Liver (tissue), 9 donors: ENCODE results near the gene OTOP3. TPM values are rescaled to one million over a fixed set of nuclear protein-coding genes. Genes with fewer than 3 reads are reported as not detected.

Experiments
- DNase-seq: peaks from one replicate; pipeline ENCODE4 v3.0.0-alpha.2; 2017; ENCODE audit warnings: low spot score
- H3K27ac ChIP-seq, 2 donors: one replicate each; pipeline ENCODE4 v1.7.0; 2013; ENCODE audit warnings: inconsistent platforms in 2 of 2, low read length in 2 of 2, control low read depth in 1 of 2, low read depth in 1 of 2, mild to moderate bottlenecking in 1 of 2
- H3K27me3 ChIP-seq, 4 donors: one replicate each; pipeline versions ENCODE4 v1.6.1 to v1.7.0; 2013; ENCODE audit warnings: low read length in 3 of 4, inconsistent platforms in 1 of 4, mild to moderate bottlenecking in 1 of 4, moderate library complexity in 1 of 4; ENCODE audit not compliant: control insufficient read depth in 4 of 4, insufficient read depth in 4 of 4
- H3K36me3 ChIP-seq, 4 donors: one replicate each; pipeline versions ENCODE4 v1.6.1 to v1.7.0; 2013; ENCODE audit warnings: low read length in 3 of 4, mild to moderate bottlenecking in 3 of 4, low read depth in 1 of 4, moderate library complexity in 1 of 4; ENCODE audit not compliant: control insufficient read depth in 4 of 4, insufficient read depth in 3 of 4
- H3K4me1 ChIP-seq, 4 donors: one replicate each; pipeline versions ENCODE4 v1.6.1 to v1.7.0; 2013; ENCODE audit warnings: low read length in 3 of 4, mild to moderate bottlenecking in 3 of 4, moderate library complexity in 1 of 4; ENCODE audit not compliant: control insufficient read depth in 4 of 4, insufficient read depth in 4 of 4
- H3K4me3 ChIP-seq, 3 donors: one replicate each; pipeline versions ENCODE4 v1.6.1 to v1.7.0; 2013; ENCODE audit warnings: low read length in 3 of 3, control low read depth in 1 of 3, low read depth in 1 of 3, mild to moderate bottlenecking in 1 of 3
- H3K9ac ChIP-seq, 2 donors: one replicate each; pipeline ENCODE4 v1.7.0; 2013; ENCODE audit warnings: low read length in 2 of 2, mild to moderate bottlenecking in 2 of 2, moderate library complexity in 2 of 2, control low read depth in 1 of 2, low read depth in 1 of 2
- H3K9me3 ChIP-seq, 4 donors: one replicate each; pipeline versions ENCODE4 v1.6.1 to v1.7.0; 2013; ENCODE audit warnings: low read length in 3 of 4; ENCODE audit not compliant: control insufficient read depth in 4 of 4
- EGR1 ChIP-seq, 2 donors: IDR thresholded peaks; 2 replicates each; pipeline ENCODE4 v1.6.1; 2016 to 2018; ENCODE audit warnings: antibody characterized with exemption in 2 of 2, low read depth in 2 of 2
- FOXA1 ChIP-seq: IDR thresholded peaks from 2 replicates; pipeline ENCODE4 v1.6.1; 2016; ENCODE audit warnings: antibody characterized with exemption
- FOXA2 ChIP-seq: IDR thresholded peaks from 2 replicates; pipeline ENCODE4 v1.6.1; 2016; ENCODE audit warnings: antibody characterized with exemption
- GABPA ChIP-seq, 2 donors: IDR thresholded peaks in 1 of 2; conservative IDR thresholded peaks in 1 of 2; 2 replicates each; pipeline ENCODE4 v1.6.1; 2016; ENCODE audit warnings: antibody characterized with exemption in 2 of 2, mild to moderate bottlenecking in 1 of 2, moderate library complexity in 1 of 2
- HNF4A ChIP-seq, 2 donors: conservative IDR thresholded peaks; 2 replicates each; pipeline ENCODE4 v1.6.1; 2016; ENCODE audit warnings: antibody characterized with exemption in 2 of 2, mild to moderate bottlenecking in 2 of 2
- HNF4G ChIP-seq: IDR thresholded peaks from 2 replicates; pipeline ENCODE4 v1.6.1; 2016; ENCODE audit warnings: antibody characterized with exemption
- JUND ChIP-seq, 2 donors: IDR thresholded peaks; 2 replicates each; pipeline ENCODE4 v1.6.1; 2016; ENCODE audit warnings: antibody characterized with exemption in 2 of 2
- NR2F2 ChIP-seq: IDR thresholded peaks from 2 replicates; pipeline ENCODE4 v1.6.1; 2016; ENCODE audit warnings: antibody characterized with exemption
- RAD21 ChIP-seq, 2 donors: IDR thresholded peaks; 2 replicates each; pipeline ENCODE4 v1.6.1; 2016; ENCODE audit warnings: antibody characterized with exemption in 2 of 2, mild to moderate bottlenecking in 2 of 2
- RXRA ChIP-seq, 2 donors: IDR thresholded peaks; 2 replicates each; pipeline ENCODE4 v1.6.1; 2017 to 2018; ENCODE audit warnings: antibody characterized with exemption in 2 of 2, mild to moderate bottlenecking in 1 of 2
- SP1 ChIP-seq: IDR thresholded peaks from 2 replicates; pipeline ENCODE4 v1.6.1; 2018; ENCODE audit warnings: antibody characterized with exemption, mild to moderate bottlenecking
- TAF1 ChIP-seq: conservative IDR thresholded peaks from 2 replicates; pipeline ENCODE4 v1.6.1; 2016; ENCODE audit warnings: antibody characterized with exemption, mild to moderate bottlenecking
- YY1 ChIP-seq: IDR thresholded peaks from 2 replicates; pipeline ENCODE4 v1.6.1; 2016; ENCODE audit warnings: antibody characterized with exemption, mild to moderate bottlenecking
- WGBS: extraction: QIAGEN DNeasy Blood & Tissue Kit; methylation state at CpG from one replicate; pipeline ENCODE4 v1.1.7; 2013; 5-methylcytosine and 5-hydroxymethylcytosine counted together
- polyA plus RNA-seq, 2 donors: library from polyadenylated mRNA; stranded (reverse) in 1 of 2; unstranded in 1 of 2; fragments of 200-250 nt in 1 of 2; fragments of >200 nt in 1 of 2; fragmentation: Nextera tagmentation in 1 of 2; extraction: Ambion mirVana in 1 of 2; gene quantifications; one replicate each; pipeline versions ENCODE4 v1.2.1 to v1.2.3, GENCODE V29; 2013 to 2015
- total RNA-seq, 2 donors: library from RNA; depleted of rRNA; stranded (reverse); fragments of >200 nt; gene quantifications; one replicate each; pipeline ENCODE4 v1.2.3, GENCODE V29; 2014
- TF ChIP-seq, protein P1 (sequence below): IDR thresholded peaks from 2 replicates; pipeline ENCODE4 v1.6.1; 2016; ENCODE audit warnings: antibody characterized with exemption, mild to moderate bottlenecking
- TF ChIP-seq, protein P2 (sequence below): IDR thresholded peaks from 2 replicates; pipeline ENCODE4 v1.6.1; 2016; ENCODE audit warnings: antibody characterized with exemption
- TF ChIP-seq, protein P3 (sequence below): fragments of 150-350 bp; IDR thresholded peaks from 2 replicates; pipeline ENCODE4 v1.5.1; 2017; ENCODE audit warnings: improper control_type of control experiment, low read depth, low read length; ENCODE audit not compliant: missing input control
- TF ChIP-seq, protein P4 (sequence below): IDR thresholded peaks from 2 replicates; pipeline ENCODE4 v1.6.1; 2016; ENCODE audit warnings: antibody characterized with exemption
- TF ChIP-seq, protein P5 (sequence below): IDR thresholded peaks from 2 replicates; pipeline ENCODE4 v1.6.1; 2016; ENCODE audit warnings: antibody characterized with exemption
- donor health status: healthy.
- donor health status: healthy.
- donor health status: healthy.
- donor health status: healthy.
- donor health status: healthy.

The OTOP3 gene
- total and polyA plus RNA-seq, 4 donors: not detected

DNA sequence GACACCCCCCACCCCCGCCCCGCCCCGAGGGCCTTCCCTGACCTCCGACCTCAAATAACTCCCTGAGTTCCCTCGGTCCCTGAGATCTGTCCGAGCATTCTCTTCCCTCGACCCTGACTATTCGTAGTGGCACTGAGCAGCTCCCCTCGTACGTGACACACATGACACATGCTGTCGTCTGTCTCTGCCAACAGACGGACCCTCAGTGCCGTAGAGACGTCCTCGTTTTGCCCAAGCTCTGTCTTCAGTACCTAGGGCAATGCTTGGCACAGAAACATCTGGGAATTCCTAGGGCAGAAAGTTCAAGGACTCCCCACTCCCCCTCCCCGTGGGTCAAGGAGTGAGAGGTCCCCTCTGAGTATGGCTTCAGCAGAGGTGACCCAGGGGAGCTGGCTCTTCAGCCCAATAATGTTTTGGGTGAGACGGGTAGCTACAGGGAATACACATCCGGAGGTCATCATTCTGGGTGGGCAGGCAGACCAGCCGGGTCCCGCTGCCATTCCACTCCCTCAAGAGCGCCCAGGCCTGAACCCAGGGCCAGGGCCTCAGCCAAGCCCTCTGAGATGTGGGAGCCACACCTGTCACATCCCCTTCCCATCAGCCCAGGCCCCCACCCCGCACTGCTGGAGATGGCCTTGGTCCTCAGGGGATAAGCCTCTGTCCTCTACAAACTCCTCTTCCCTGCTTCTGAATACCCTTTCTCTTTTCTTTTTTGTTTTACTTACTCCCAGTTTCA, 41.6 kb upstream of the OTOP3 start:
- no peaks in the 10 kb centered on the region for H3K9me3 ChIP-seq
- H3K27ac ChIP-seq: no peak overlapping the region
- no peaks in the 10 kb centered on the region for H3K27me3 ChIP-seq
- WGBS: 33% methylated on average over 22 of the region's 22 CpGs
- TF ChIP-seq, protein P1, sequence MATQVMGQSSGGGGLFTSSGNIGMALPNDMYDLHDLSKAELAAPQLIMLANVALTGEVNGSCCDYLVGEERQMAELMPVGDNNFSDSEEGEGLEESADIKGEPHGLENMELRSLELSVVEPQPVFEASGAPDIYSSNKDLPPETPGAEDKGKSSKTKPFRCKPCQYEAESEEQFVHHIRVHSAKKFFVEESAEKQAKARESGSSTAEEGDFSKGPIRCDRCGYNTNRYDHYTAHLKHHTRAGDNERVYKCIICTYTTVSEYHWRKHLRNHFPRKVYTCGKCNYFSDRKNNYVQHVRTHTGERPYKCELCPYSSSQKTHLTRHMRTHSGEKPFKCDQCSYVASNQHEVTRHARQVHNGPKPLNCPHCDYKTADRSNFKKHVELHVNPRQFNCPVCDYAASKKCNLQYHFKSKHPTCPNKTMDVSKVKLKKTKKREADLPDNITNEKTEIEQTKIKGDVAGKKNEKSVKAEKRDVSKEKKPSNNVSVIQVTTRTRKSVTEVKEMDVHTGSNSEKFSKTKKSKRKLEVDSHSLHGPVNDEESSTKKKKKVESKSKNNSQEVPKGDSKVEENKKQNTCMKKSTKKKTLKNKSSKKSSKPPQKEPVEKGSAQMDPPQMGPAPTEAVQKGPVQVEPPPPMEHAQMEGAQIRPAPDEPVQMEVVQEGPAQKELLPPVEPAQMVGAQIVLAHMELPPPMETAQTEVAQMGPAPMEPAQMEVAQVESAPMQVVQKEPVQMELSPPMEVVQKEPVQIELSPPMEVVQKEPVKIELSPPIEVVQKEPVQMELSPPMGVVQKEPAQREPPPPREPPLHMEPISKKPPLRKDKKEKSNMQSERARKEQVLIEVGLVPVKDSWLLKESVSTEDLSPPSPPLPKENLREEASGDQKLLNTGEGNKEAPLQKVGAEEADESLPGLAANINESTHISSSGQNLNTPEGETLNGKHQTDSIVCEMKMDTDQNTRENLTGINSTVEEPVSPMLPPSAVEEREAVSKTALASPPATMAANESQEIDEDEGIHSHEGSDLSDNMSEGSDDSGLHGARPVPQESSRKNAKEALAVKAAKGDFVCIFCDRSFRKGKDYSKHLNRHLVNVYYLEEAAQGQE: no peak
- TF ChIP-seq RXRA (IDR thresholded peaks at IDR 0.05) (no peak), RAD21 (IDR thresholded peaks at IDR 0.05) (no peak)
- H3K36me3 ChIP-seq: no peaks in the 10 kb centered on the region
- peaks cover 0 to 16% (median 10%) of the 10 kb centered on the region in 4 donors for H3K4me1 ChIP-seq
- no peak for DNase-seq
- H3K9ac ChIP-seq: no peak overlapping the region
- H3K4me3 ChIP-seq: peak overlapping the region in 2 of 3 donors; percentile 64 to 75

DNA sequence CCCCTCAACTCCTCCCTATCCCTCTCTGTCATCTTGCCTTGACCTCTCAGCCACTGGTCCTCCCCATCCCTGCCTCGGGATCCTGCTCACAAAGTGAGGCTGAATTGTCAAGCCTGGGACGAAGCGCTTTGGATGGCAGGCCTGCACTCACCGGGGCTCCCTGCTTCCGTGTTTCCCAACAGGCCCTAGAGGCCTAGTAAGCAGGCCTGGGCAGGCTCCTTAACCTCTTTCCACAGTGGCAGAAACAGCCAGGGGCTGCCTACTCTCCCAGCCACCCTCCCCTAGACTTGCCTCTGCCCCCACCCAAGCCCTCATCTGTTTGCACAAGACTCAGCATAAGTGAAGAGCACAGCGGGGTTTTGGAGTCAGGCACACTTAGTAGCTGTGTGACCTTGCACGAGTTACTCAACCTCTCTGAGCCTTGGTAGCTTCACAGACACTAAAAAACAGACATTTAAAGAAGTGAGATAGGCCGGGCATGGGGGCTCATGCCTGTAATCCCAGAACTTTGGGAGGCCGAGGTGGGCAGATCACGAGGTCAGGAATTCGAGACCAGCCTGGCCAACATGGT, 37.2 kb upstream of the OTOP3 start:
- no peak overlapping the region for H3K4me3 ChIP-seq
- no peak overlapping the region for H3K9ac ChIP-seq
- TF ChIP-seq FOXA1 (no peak), RXRA (IDR thresholded peaks at IDR 0.05) (no peak), YY1 (no peak), NR2F2 (no peak), GABPA (IDR thresholded peaks at IDR 0.05 in 1 of 2, conservative IDR thresholded peaks at IDR 0.05 in 1 of 2) (no peak), HNF4G (no peak), JUND (IDR thresholded peaks at IDR 0.05) (no peak), SP1 (no peak), FOXA2 (no peak), EGR1 (IDR thresholded peaks at IDR 0.05; ENCODE audit: low read depth in 2 of 2) (no peak), TAF1 (no peak), HNF4A (conservative IDR thresholded peaks at IDR 0.05) (no peak)
- TF ChIP-seq, protein P2, sequence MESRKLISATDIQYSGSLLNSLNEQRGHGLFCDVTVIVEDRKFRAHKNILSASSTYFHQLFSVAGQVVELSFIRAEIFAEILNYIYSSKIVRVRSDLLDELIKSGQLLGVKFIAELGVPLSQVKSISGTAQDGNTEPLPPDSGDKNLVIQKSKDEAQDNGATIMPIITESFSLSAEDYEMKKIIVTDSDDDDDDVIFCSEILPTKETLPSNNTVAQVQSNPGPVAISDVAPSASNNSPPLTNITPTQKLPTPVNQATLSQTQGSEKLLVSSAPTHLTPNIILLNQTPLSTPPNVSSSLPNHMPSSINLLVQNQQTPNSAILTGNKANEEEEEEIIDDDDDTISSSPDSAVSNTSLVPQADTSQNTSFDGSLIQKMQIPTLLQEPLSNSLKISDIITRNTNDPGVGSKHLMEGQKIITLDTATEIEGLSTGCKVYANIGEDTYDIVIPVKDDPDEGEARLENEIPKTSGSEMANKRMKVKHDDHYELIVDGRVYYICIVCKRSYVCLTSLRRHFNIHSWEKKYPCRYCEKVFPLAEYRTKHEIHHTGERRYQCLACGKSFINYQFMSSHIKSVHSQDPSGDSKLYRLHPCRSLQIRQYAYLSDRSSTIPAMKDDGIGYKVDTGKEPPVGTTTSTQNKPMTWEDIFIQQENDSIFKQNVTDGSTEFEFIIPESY: no peak
- TF ChIP-seq, protein P3, sequence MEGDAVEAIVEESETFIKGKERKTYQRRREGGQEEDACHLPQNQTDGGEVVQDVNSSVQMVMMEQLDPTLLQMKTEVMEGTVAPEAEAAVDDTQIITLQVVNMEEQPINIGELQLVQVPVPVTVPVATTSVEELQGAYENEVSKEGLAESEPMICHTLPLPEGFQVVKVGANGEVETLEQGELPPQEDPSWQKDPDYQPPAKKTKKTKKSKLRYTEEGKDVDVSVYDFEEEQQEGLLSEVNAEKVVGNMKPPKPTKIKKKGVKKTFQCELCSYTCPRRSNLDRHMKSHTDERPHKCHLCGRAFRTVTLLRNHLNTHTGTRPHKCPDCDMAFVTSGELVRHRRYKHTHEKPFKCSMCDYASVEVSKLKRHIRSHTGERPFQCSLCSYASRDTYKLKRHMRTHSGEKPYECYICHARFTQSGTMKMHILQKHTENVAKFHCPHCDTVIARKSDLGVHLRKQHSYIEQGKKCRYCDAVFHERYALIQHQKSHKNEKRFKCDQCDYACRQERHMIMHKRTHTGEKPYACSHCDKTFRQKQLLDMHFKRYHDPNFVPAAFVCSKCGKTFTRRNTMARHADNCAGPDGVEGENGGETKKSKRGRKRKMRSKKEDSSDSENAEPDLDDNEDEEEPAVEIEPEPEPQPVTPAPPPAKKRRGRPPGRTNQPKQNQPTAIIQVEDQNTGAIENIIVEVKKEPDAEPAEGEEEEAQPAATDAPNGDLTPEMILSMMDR: no peak
- TF ChIP-seq, protein P4, sequence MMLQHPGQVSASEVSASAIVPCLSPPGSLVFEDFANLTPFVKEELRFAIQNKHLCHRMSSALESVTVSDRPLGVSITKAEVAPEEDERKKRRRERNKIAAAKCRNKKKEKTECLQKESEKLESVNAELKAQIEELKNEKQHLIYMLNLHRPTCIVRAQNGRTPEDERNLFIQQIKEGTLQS: no peak
- TF ChIP-seq, protein P1: no peak
- TF ChIP-seq, protein P5, sequence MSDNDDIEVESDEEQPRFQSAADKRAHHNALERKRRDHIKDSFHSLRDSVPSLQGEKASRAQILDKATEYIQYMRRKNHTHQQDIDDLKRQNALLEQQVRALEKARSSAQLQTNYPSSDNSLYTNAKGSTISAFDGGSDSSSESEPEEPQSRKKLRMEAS: no peak
- 89% methylated on average over 11 of the region's 11 CpGs for WGBS
- H3K27me3 ChIP-seq: no peaks in the 10 kb centered on the region
- H3K36me3 ChIP-seq: no peaks in the 10 kb centered on the region
- DNase-seq: no peak
- H3K4me1 ChIP-seq: peaks cover 0 to 5% (median 1%) of the 10 kb centered on the region in 4 donors
- no peak overlapping the region for H3K27ac ChIP-seq
- no peaks in the 10 kb centered on the region for H3K9me3 ChIP-seq
